ENCODE data around the gene CASP12.

The CASP12 gene

GRCh38 chr11:104891135-104891534, 7.1 kb downstream of the CASP12 start:
- no peak for DNase-seq

- DNase-seq: no peak
Measured at GRCh38 chr11:104883342-104883741, 14.9 kb downstream of the CASP12 start.

- no peak for DNase-seq
Measured at GRCh38 chr11:104881117-104881794, 17.0 kb downstream of the CASP12 start.

GRCh38 chr11:104879514-104880190, 18.6 kb downstream of the CASP12 start:
- DNase-seq: no peak

GRCh38 chr11:104876861-104877431, 21.3 kb downstream of the CASP12 start:
- DNase-seq: no peak

GRCh38 chr11:104876324-104876723, 21.9 kb downstream of the CASP12 start:
- no peak for DNase-seq

GRCh38 chr11:104873252-104873651, 25.0 kb downstream of the CASP12 start:
- no peak for DNase-seq

GRCh38 chr11:104872393-104872792, 25.9 kb downstream of the CASP12 start:
- no peak for DNase-seq

GRCh38 chr11:104870910-104871309, 27.4 kb downstream of the CASP12 start:
- DNase-seq: no peak

GRCh38 chr11:104866815-104867214, 31.4 kb downstream of the CASP12 start:
- no peak for DNase-seq

- no peak for DNase-seq
Measured at GRCh38 chr11:104858882-104859775, 39.1 kb downstream of the CASP12 start.

- DNase-seq: no peak
Measured at GRCh38 chr11:104856607-104857006, 41.7 kb downstream of the CASP12 start.

GRCh38 chr11:104855965-104856364, 42.3 kb downstream of the CASP12 start:
- DNase-seq: no peak

GRCh38 chr11:104853276-104853675, 45.0 kb downstream of the CASP12 start:
- DNase-seq: no peak

- no peak for DNase-seq
Measured at GRCh38 chr11:104852811-104853210, 45.4 kb downstream of the CASP12 start.

GRCh38 chr11:104846216-104846615, 52.0 kb downstream of the CASP12 start:
- no peak for DNase-seq

- peak; percentile 70 to 73 for DNase-seq
Measured at GRCh38 chr11:104844451-104844850, 53.8 kb downstream of the CASP12 start.

- DNase-seq: no peak
Measured at GRCh38 chr11:104843150-104843836, 55.0 kb downstream of the CASP12 start.

- no peak for DNase-seq
Measured at GRCh38 chr11:104841973-104842525, 56.2 kb downstream of the CASP12 start.

- no peak for DNase-seq
Measured at GRCh38 chr11:104841185-104841584, 57.1 kb downstream of the CASP12 start.

- no peak for DNase-seq
Measured at GRCh38 chr11:104837969-104838639, 60.2 kb downstream of the CASP12 start.

GRCh38 chr11:104836691-104837090, 61.6 kb downstream of the CASP12 start:
- no peak for DNase-seq

Measured in AML-193 (cell line).